Mesangial cell (primary cell): ENCODE results near the gene CD300A. TPM values are rescaled to one million over a fixed set of nuclear protein-coding genes. Genes with fewer than 3 reads are reported as not detected.

Experiments
- total RNA-seq: library from RNA; depleted of rRNA; stranded (reverse); fragments of >200 nt; gene quantifications from 2 replicates; pipeline ENCODE4 v1.2.3, GENCODE V29; 2015

Gene CD300A
- total RNA-seq: not detected in 2 replicates

GRCh38 chr17:74466111-74466827 lies at the start of gene CD300A:
TSS of gene CD300A (plus strand) at chr17:74466634. CDS start at chr17:74466704, 70 bp downstream.

GRCh38 chr17:74431568-74432423 lies 34.6 kb upstream of the CD300A start, which contains the start of gene GPRC5C:
TSS of gene GPRC5C (plus strand) at chr17:74432088. CDS start at chr17:74439777, 7,689 bp downstream.

GRCh38 chr17:74531231-74531761 lies 64.9 kb downstream of the CD300A start, which contains the start of gene CD300LB:
TSS of gene CD300LB (minus strand) at chr17:74531475. CDS start at chr17:74531350, 125 bp downstream.

Other genes with a start within 250 kb of the CD300A start
- gene DNAI2, start 192.4 kb upstream of the CD300A start, total RNA-seq: not detected in 2 replicates
- gene KIF19, start 140.4 kb upstream of the CD300A start, total RNA-seq: not detected in 2 replicates
- not detected in 2 replicates for gene BTBD17, start 104.8 kb upstream of the CD300A start, total RNA-seq
- not detected in 2 replicates for gene GPR142, start 99.1 kb upstream of the CD300A start, total RNA-seq
- 40.1 and 174 TPM in 2 replicates for gene GPRC5C, start 34.5 kb upstream of the CD300A start, total RNA-seq
- not detected in 2 replicates for gene CD300LB, start 64.8 kb downstream of the CD300A start, total RNA-seq
- gene CD300C, start 79.5 kb downstream of the CD300A start, total RNA-seq: not detected in 2 replicates
- gene CD300H, start 100.9 kb downstream of the CD300A start, total RNA-seq: not detected in 2 replicates
- gene CD300LD, start 125.6 kb downstream of the CD300A start, total RNA-seq: not detected in 2 replicates
- not detected in 2 replicates for gene CD300E, start 157.1 kb downstream of the CD300A start, total RNA-seq
- not detected in 2 replicates for gene CD300LF, start 246.3 kb downstream of the CD300A start, total RNA-seq